ENCODE measurements around the gene RAB40B. TPM values are rescaled to one million over a fixed set of nuclear protein-coding genes. Genes with fewer than 3 reads are reported as not detected.

The RAB40B gene
- polyA plus RNA-seq, 2 of the 4 experiments (the other 2 are of a cell fraction): 5.6 to 9.4 TPM

DNA sequence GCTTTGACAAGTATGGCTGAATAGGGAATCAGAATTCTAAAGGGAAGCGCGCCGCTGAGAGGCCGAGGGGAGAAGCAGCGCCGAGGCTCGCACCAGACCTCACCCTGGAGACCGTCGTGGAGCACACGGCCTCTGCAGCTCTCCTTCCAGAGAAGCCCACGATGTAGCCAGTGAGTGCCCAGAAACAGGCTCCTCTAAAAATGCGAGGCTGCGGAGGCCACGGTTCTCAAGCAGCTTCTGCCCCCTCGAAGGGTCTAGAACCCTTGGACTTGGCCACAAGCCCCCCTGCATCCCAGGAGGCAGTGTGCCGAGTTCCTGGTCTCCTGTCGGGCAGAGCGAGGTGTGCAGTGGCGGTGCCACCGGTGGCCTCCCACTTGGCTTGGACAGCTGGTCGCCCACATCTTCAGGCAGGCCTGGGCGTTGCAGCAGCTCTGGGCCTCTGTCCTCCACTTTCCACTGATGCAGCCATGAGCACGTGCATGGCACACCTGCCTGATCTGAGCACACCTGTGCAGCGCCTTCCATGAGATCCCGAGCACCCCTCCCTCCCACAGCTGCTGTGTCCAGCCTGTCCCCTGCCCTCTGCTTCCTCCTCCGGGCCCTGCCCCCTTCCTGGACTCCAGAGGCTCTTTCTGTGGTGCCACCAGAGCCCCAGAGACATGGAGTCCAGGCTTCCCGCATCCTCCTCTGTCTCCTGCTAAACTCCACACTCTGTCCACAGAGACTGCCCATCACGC is 31.4 kb downstream of the RAB40B start:
- ChIA-PET CTCF (interaction anchor here (1.0 to 19.3 kb wide), 11 partner anchors 11 to 246 kb away, joined by 3 to 450 read pairs (median 15); partner anchors contain the start of gene RAB40B), POLR2A (no interaction called here)
- no peak for FAIRE-seq
- TF ChIP-seq JUN (IDR thresholded peaks at IDR 0.05): no peak
- no peak for TF ChIP-seq MAFK (IDR thresholded peaks at IDR 0.05; ENCODE audit: partially characterized antibody)
- no peak for TF ChIP-seq BHLHE40 (IDR thresholded peaks at IDR 0.05; ENCODE audit: low read depth, low read length)
- TF ChIP-seq RNF2 (IDR thresholded peaks at IDR 0.05; ENCODE audit: borderline replicate concordance, low read depth): no peak
- TF ChIP-seq, protein P1, sequence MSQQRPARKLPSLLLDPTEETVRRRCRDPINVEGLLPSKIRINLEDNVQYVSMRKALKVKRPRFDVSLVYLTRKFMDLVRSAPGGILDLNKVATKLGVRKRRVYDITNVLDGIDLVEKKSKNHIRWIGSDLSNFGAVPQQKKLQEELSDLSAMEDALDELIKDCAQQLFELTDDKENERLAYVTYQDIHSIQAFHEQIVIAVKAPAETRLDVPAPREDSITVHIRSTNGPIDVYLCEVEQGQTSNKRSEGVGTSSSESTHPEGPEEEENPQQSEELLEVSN (IDR thresholded peaks at IDR 0.05; ENCODE audit: borderline replicate concordance, low read depth): no peak
- TF ChIP-seq RAD21 (conservative IDR thresholded peaks at IDR 0.05 in 1 of 2, IDR thresholded peaks at IDR 0.05 in 1 of 2): no peak
- TF ChIP-seq, protein P2, sequence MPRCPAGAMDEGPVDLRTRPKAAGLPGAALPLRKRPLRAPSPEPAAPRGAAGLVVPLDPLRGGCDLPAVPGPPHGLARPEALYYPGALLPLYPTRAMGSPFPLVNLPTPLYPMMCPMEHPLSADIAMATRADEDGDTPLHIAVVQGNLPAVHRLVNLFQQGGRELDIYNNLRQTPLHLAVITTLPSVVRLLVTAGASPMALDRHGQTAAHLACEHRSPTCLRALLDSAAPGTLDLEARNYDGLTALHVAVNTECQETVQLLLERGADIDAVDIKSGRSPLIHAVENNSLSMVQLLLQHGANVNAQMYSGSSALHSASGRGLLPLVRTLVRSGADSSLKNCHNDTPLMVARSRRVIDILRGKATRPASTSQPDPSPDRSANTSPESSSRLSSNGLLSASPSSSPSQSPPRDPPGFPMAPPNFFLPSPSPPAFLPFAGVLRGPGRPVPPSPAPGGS (IDR thresholded peaks at IDR 0.05): no peak
- TF ChIP-seq SREBF2 (IDR thresholded peaks at IDR 0.05): no peak
- no peak for TF ChIP-seq SMC3 (IDR thresholded peaks at IDR 0.05)
- no peak for TF ChIP-seq EHF (CRISPR knock-in tag; IDR thresholded peaks at IDR 0.05)
- no peak for TF ChIP-seq HOXA7 (CRISPR knock-in tag; IDR thresholded peaks at IDR 0.05)
- TF ChIP-seq NR3C1 (IDR thresholded peaks at IDR 0.05): no peak
- no peak for ATAC-seq
- H3K4me2 ChIP-seq: no peak overlapping the region
- H3K4me3 ChIP-seq: no peak overlapping the region
- no peaks in the 10 kb centered on the region for H3K9me3 ChIP-seq
- H3K27ac ChIP-seq: no peak overlapping the region
- H3K4me1 ChIP-seq: peaks cover 6% of the 10 kb centered on the region; the same call in 2 of the 3 replicates
- DNase-seq (ENCODE audit: low read depth in 1 of 2, low spot score in 1 of 2): no peak
- 82% methylated on average over 28 of the region's 28 CpGs for WGBS (ENCODE audit: missing lambda C conversion rate)

DNA sequence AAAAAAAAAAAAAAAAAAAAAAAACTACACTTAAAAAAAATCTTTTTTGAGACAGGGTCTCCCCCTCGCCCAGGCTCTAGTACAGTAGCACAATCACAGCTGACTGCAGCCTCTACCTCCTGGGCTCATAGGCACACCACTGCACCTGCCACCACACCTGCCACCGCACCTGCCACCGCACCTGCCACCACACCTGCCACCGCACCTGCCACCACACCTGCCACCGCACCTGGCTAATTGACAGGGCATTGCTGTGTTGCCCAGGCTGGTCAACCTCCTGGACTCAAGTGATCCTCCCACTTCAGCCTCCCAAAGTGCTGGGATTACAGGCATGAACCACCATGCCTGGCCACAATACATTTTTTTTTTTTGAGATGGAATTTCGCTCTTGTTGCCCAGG is 32.6 kb downstream of the RAB40B start:
- Histone ChIP-seq H3K4me1 (peaks cover 6% of the 10 kb centered on the region; the same call in 2 of the 3 replicates), H3K9me3 (no peaks in the 10 kb centered on the region), H3K4me2 (no peak overlapping the region), H3K4me3 (no peak overlapping the region), H3K27ac (no peak overlapping the region)
- ChIA-PET CTCF (interaction anchor here (5.2 to 19.3 kb wide), 2 partner anchors 9 to 106 kb away, joined by 72 to 450 read pairs; no protein-coding TSS in a partner anchor), POLR2A (no interaction called here)
- 82% methylated on average over 6 of the region's 6 CpGs for WGBS (ENCODE audit: missing lambda C conversion rate)
- FAIRE-seq (no peak), DNase-seq (ENCODE audit: low read depth in 1 of 2, low spot score in 1 of 2) (no peak), ATAC-seq (no peak)
- TF ChIP-seq RFX5 (IDR thresholded peaks at IDR 0.05): no peak

DNA sequence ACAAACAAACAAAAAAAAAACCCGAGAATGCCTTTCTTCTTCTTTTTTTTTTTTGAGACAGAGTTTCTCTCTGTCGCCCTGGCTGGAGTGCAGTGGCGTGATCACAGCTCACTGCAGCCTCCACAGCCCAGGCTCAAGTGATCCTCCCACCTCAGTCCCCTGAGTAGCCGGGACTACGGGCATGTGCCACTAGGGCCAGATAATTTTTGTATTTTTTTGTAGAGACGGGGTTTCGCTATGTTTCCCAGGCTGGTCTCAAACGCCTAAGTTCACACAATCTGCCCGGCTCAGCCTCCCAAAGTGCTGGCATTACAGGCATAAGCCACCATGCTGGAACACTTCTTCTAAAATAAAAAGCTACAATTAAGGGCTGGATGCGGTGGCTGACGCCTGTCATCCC is 33.3 kb downstream of the RAB40B start:
- ATAC-seq (no peak), FAIRE-seq (no peak), DNase-seq (ENCODE audit: low read depth in 1 of 2, low spot score in 1 of 2) (no peak)
- Histone ChIP-seq H3K9me3 (no peaks in the 10 kb centered on the region), H3K4me3 (no peak overlapping the region), H3K4me2 (no peak overlapping the region), H3K4me1 (peaks cover 6% of the 10 kb centered on the region; the same call in 2 of the 3 replicates), H3K27ac (no peak overlapping the region)
- CTCF ChIA-PET: interaction anchor here (2.1 to 19.3 kb wide), 3 partner anchors 9 to 107 kb away, joined by 7 to 450 read pairs (median 72); no protein-coding TSS in a partner anchor
- POLR2A ChIA-PET: no interaction called here
- TF ChIP-seq CHD4 (IDR thresholded peaks at IDR 0.05; ENCODE audit: borderline replicate concordance): no peak
- no peak for TF ChIP-seq HOXB5 (CRISPR knock-in tag; IDR thresholded peaks at IDR 0.05)
- no peak for TF ChIP-seq RAD21 (conservative IDR thresholded peaks at IDR 0.05 in 1 of 2, IDR thresholded peaks at IDR 0.05 in 1 of 2)
- no peak for TF ChIP-seq RFX5 (IDR thresholded peaks at IDR 0.05)
- TF ChIP-seq, protein P3, sequence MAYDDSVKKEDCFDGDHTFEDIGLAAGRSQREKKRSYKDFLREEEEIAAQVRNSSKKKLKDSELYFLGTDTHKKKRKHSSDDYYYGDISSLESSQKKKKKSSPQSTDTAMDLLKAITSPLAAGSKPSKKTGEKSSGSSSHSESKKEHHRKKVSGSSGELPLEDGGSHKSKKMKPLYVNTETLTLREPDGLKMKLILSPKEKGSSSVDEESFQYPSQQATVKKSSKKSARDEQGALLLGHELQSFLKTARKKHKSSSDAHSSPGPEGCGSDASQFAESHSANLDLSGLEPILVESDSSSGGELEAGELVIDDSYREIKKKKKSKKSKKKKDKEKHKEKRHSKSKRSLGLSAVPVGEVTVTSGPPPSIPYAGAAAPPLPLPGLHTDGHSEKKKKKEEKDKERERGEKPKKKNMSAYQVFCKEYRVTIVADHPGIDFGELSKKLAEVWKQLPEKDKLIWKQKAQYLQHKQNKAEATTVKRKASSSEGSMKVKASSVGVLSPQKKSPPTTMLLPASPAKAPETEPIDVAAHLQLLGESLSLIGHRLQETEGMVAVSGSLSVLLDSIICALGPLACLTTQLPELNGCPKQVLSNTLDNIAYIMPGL (CRISPR knock-in tag; IDR thresholded peaks at IDR 0.05; ENCODE audit: borderline replicate concordance): no peak
- TF ChIP-seq FOSB (CRISPR knock-in tag; IDR thresholded peaks at IDR 0.05): no peak
- WGBS (ENCODE audit: missing lambda C conversion rate): 84% methylated on average over 11 of the region's 11 CpGs
